ENCODE results near the gene SMPDL3B.

SMPDL3B gene

GRCh38 chr1:27963393-27963792 lies 28.6 kb downstream of the SMPDL3B start:
- no peak for DNase-seq (ENCODE audit: extremely low spot score)
- TF ChIP-seq CTCF (IDR thresholded peaks at IDR 0.05; ENCODE audit: control extremely low read depth, extremely low read depth, low read depth, missing control alignments): no peak
- ChIA-PET POLR2A (no interaction called here), CTCF (interaction anchor here (1.4 to 1.7 kb wide), 3 partner anchors 12 to 106 kb away, joined by 3 to 4 read pairs (median 4); no protein-coding TSS in a partner anchor)

GRCh38 chr1:27966402-27967105 lies 31.8 kb downstream of the SMPDL3B start:
- TF ChIP-seq CTCF (IDR thresholded peaks at IDR 0.05; ENCODE audit: control extremely low read depth, extremely low read depth, low read depth, missing control alignments): no peak
- ChIA-PET POLR2A (no interaction called here), CTCF (interaction anchor here (0.9 to 1.9 kb wide), 2 partner anchors 8 to 109 kb away, joined by 3 to 8 read pairs; no protein-coding TSS in a partner anchor)
- no peak for DNase-seq (ENCODE audit: extremely low spot score)

GRCh38 chr1:27967106-27967883 lies 32.5 kb downstream of the SMPDL3B start:
- ChIA-PET POLR2A (no interaction called here), CTCF (interaction anchor here (0.8 to 1.9 kb wide), 4 partner anchors 11 to 110 kb away, joined by 3 to 8 read pairs (median 3); no protein-coding TSS in a partner anchor)
- no peak for TF ChIP-seq CTCF (IDR thresholded peaks at IDR 0.05; ENCODE audit: control extremely low read depth, extremely low read depth, low read depth, missing control alignments)
- DNase-seq (ENCODE audit: extremely low spot score): no peak

- CTCF ChIA-PET: interaction anchor here (0.8 to 1.0 kb wide), 3 partner anchors 10 to 27 kb away, joined by 3 read pairs; no protein-coding TSS in a partner anchor
- POLR2A ChIA-PET: no interaction called here
- no peak for TF ChIP-seq CTCF (IDR thresholded peaks at IDR 0.05; ENCODE audit: control extremely low read depth, extremely low read depth, low read depth, missing control alignments)
- no peak for DNase-seq (ENCODE audit: extremely low spot score)
Observed at GRCh38 chr1:27967884-27968466, 33.2 kb downstream of the SMPDL3B start.

- TF ChIP-seq CTCF (IDR thresholded peaks at IDR 0.05; ENCODE audit: control extremely low read depth, extremely low read depth, low read depth, missing control alignments): no peak
- POLR2A ChIA-PET: no interaction called here
- DNase-seq (ENCODE audit: extremely low spot score): no peak
- CTCF ChIA-PET: interaction anchor here (1.0 kb wide), 1 partner anchor 11 kb away, joined by 3 read pairs; no protein-coding TSS in a partner anchor
Observed at GRCh38 chr1:27968692-27969091, 33.9 kb downstream of the SMPDL3B start.

- ChIA-PET CTCF (interaction anchor here (1.5 kb wide), 1 partner anchor 10 kb away, joined by 6 read pairs; no protein-coding TSS in a partner anchor), POLR2A (interaction anchor here (0.6 kb wide), 1 partner anchor 222 kb away, joined by 6 read pairs; no protein-coding TSS in a partner anchor)
- no peak for DNase-seq (ENCODE audit: extremely low spot score)
- no peak for TF ChIP-seq CTCF (IDR thresholded peaks at IDR 0.05; ENCODE audit: control extremely low read depth, extremely low read depth, low read depth, missing control alignments)
Observed at GRCh38 chr1:27970401-27970800, 35.6 kb downstream of the SMPDL3B start.
